ENCODE measurements around the gene CDK6.

DNA sequence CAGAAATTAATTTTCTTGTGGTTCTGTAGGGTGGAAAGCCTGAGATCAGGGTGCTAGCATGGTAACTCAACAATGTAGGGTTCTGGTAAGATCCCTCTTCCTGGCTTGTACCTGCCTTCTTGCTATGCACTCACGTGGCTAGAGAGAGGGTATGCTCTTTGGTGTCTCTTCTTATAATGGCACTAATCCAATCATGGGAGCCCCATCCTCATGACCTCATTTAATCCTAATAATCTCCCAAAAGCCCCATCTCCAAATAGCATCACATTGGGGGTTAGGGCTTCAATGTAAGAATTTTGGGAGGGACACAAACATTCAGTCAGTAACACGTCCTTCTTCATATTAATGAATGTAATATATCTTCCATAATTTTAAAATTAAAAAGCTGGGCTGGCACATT, 206.6 kb downstream of the CDK6 start:
- TF ChIP-seq, protein P1, sequence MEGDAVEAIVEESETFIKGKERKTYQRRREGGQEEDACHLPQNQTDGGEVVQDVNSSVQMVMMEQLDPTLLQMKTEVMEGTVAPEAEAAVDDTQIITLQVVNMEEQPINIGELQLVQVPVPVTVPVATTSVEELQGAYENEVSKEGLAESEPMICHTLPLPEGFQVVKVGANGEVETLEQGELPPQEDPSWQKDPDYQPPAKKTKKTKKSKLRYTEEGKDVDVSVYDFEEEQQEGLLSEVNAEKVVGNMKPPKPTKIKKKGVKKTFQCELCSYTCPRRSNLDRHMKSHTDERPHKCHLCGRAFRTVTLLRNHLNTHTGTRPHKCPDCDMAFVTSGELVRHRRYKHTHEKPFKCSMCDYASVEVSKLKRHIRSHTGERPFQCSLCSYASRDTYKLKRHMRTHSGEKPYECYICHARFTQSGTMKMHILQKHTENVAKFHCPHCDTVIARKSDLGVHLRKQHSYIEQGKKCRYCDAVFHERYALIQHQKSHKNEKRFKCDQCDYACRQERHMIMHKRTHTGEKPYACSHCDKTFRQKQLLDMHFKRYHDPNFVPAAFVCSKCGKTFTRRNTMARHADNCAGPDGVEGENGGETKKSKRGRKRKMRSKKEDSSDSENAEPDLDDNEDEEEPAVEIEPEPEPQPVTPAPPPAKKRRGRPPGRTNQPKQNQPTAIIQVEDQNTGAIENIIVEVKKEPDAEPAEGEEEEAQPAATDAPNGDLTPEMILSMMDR (IDR thresholded peaks at IDR 0.05): no peak
- no peak for TF ChIP-seq POLR2A (IDR thresholded peaks at IDR 0.05)
